H1 (cell line): ENCODE data around the gene FCMR. TPM values are rescaled to one million over a fixed set of nuclear protein-coding genes. Genes with fewer than 3 reads are reported as not detected.

ENCODE experiments used
- HDAC6 ChIP-seq: IDR thresholded peaks from one replicate; pipeline ENCODE4 v1.7.1; 2012; ENCODE audit warnings: low read depth, mild to moderate bottlenecking, inconsistent platforms, low read length, moderate library complexity
- RAD21 ChIP-seq, 2 experiments: IDR thresholded peaks in 1 of 2; conservative IDR thresholded peaks in 1 of 2; 2 replicates each; pipeline ENCODE4 v1.6.1; 2011; ENCODE audit warnings: low read depth in 2 of 2, low read length in 2 of 2, improper control_type of control experiment in 1 of 2, inconsistent platforms in 1 of 2, mild to moderate bottlenecking in 1 of 2, moderate library complexity in 1 of 2
- SRF ChIP-seq: IDR thresholded peaks from 2 replicates; pipeline ENCODE4 v1.6.1; 2011; ENCODE audit warnings: mild to moderate bottlenecking, low read depth, low read length, moderate library complexity
- TCF12 ChIP-seq: IDR thresholded peaks from 2 replicates; pipeline ENCODE4 v1.6.1; 2011; ENCODE audit warnings: low read depth, mild to moderate bottlenecking, low read length
- polyA plus RNA-seq, 7 experiments: library from polyadenylated mRNA; depleted of rRNA in 3 of 7; stranded (reverse) in 5 of 7; unstranded in 2 of 7; fragments of >200 nt in 5 of 7; fragments of 200-250 nt in 2 of 7; gene quantifications; 1 replicate in 5 of 7; 2 replicates in 1 of 7; 4 replicates in 1 of 7; pipeline versions ENCODE4 v1.2.1 to v1.2.3, GENCODE V29; 2011 to 2013; ENCODE audit warnings: missing spikeins in 2 of 7, mixed read lengths in 2 of 7
- total RNA-seq: library from RNA; stranded (reverse); fragmentation: NEBNext Ultra II Directional; extraction: Animal tissue kit (Norgen Biotek cat#: 25700); gene quantifications from 2 replicates; pipeline ENCODE4 v1.2.1, GENCODE V29; 2021

FCMR gene
- total and polyA plus RNA-seq, 2 of the 8 experiments (the other 6 are each of a cell fraction or from before 2014, with no cell fraction given), result 0.53 TPM; not detected in 1

GRCh38 chr1:206939841-206940587, 18.3 kb upstream of the FCMR start (continued):
- no peak for TF ChIP-seq TCF12
- TF ChIP-seq RAD21 (IDR thresholded peaks at IDR 0.05 in 1 of 2, conservative IDR thresholded peaks at IDR 0.05 in 1 of 2; ENCODE audit: low read depth in 2 of 2, low read length in 2 of 2), result no peak
- no peak for TF ChIP-seq SRF
- TF ChIP-seq HDAC6, result no peak
